HEK293T (cell line): Measurements from ENCODE around the gene ARHGAP20.
"Not testable (repeated sequence)": the region's sequence is repeated elsewhere in the genome, so short reads cannot be mapped to it uniquely, and the experiment has no call there.

ENCODE experiments used
- CTCF ChIA-PET: fragments of 350-600 bp; formaldehyde crosslinking; extraction: SDS; loops from one replicate; lab custom pipeline; 2021; ENCODE audit warnings: antibody characterized with exemption, inconsistent platforms; lab: Yijun Ruan, JAX
- POLR2A ChIA-PET: fragments of 350-600 bp; formaldehyde crosslinking; extraction: SDS; loops from one replicate; lab custom pipeline; 2020; ENCODE audit warnings: antibody characterized with exemption, inconsistent platforms; lab: Yijun Ruan, JAX
- DNase-seq: peaks from one replicate; pipeline ENCODE4 v3.0.0; 2012; ENCODE audit warnings: mixed read lengths; ENCODE audit errors: extremely low spot score
- ARNT ChIP-seq: fragments of 450-650 bp; IDR thresholded peaks from 2 replicates; pipeline ENCODE4 v1.6.1; 2017; ENCODE audit warnings: mild to moderate bottlenecking
- BHLHE40 ChIP-seq: fragments of 450-650 bp; IDR thresholded peaks from 2 replicates; pipeline ENCODE4 v1.6.1; 2016; ENCODE audit warnings: mild to moderate bottlenecking, moderate library complexity, borderline replicate concordance
- CTBP1 ChIP-seq: fragments of 450-650 bp; IDR thresholded peaks from 2 replicates; pipeline ENCODE4 v1.6.1; 2016; ENCODE audit warnings: borderline replicate concordance
- ELF4 ChIP-seq: fragments of 450-650 bp; IDR thresholded peaks from 2 replicates; pipeline ENCODE4 v1.6.1; 2017; ENCODE audit warnings: antibody characterized with exemption
- FOXA1 ChIP-seq: fragments of 450-650 bp; IDR thresholded peaks from 2 replicates; pipeline ENCODE4 v1.6.1; 2016; ENCODE audit warnings: mild to moderate bottlenecking
- FOXK2 ChIP-seq: fragments of 450-650 bp; IDR thresholded peaks from 2 replicates; pipeline ENCODE4 v1.6.1; 2016; ENCODE audit warnings: mild to moderate bottlenecking
- FOXM1 ChIP-seq: fragments of 450-650 bp; IDR thresholded peaks from 2 replicates; pipeline ENCODE4 v1.6.1; 2017; ENCODE audit warnings: mild to moderate bottlenecking, borderline replicate concordance
- HDGF ChIP-seq: fragments of 450-650 bp; IDR thresholded peaks from 2 replicates; pipeline ENCODE4 v1.6.1; 2017; ENCODE audit warnings: antibody characterized with exemption, borderline replicate concordance
- L3MBTL2 ChIP-seq: fragments of 450-650 bp; conservative IDR thresholded peaks from 2 replicates; pipeline ENCODE4 v1.6.1; 2016; ENCODE audit warnings: mild to moderate bottlenecking
- LEF1 ChIP-seq: fragments of 450-650 bp; IDR thresholded peaks from 2 replicates; pipeline ENCODE4 v1.6.1; 2017; ENCODE audit warnings: mild to moderate bottlenecking, borderline replicate concordance
- NFRKB ChIP-seq: fragments of 450-650 bp; IDR thresholded peaks from 2 replicates; pipeline ENCODE4 v1.6.1; 2016; ENCODE audit warnings: mild to moderate bottlenecking, moderate library complexity
- SP1 ChIP-seq: fragments of 450-650 bp; IDR thresholded peaks from 2 replicates; pipeline ENCODE4 v1.6.1; 2017
- SUZ12 ChIP-seq: fragments of 450-650 bp; IDR thresholded peaks from 2 replicates; pipeline ENCODE4 v1.6.1; 2016; ENCODE audit warnings: mild to moderate bottlenecking
- TARDBP ChIP-seq: fragments of 450-650 bp; IDR thresholded peaks from 2 replicates; pipeline ENCODE4 v1.6.1; 2016
- ZNF384 ChIP-seq: fragments of 450-650 bp; IDR thresholded peaks from 2 replicates; pipeline ENCODE4 v1.6.1; 2016
- TF ChIP-seq, protein P1 (sequence below): fragments of 450-650 bp; IDR thresholded peaks from 2 replicates; pipeline ENCODE4 v1.6.1; 2016

The ARHGAP20 gene

DNA sequence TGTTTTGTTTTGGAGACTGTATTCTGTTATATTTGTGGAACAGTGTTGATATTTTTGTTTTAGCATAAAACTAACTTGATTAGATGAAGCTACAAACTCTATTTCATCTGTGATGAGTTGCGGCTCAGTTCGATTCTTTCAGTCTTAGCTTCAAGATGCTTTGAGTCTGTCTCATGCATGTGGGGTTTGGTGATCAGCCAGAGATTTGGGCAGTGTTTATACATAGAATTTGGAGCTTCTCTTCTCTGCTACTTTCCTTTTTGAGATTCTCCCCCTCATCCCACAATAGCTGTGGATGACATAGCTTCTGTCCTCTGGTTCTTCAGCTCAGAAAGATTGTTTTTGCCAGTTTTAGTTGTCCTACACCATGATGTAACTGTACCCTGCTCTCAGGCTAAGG is 90.4 kb downstream of the ARHGAP20 start:
- POLR2A ChIA-PET, result no interaction called here
- TF ChIP-seq BHLHE40 (no peak), FOXM1 (no peak), CTBP1 (no peak), ARNT (no peak), FOXK2 (no peak), ELF4 (no peak), HDGF (no peak), NFRKB (no peak), SUZ12 (no peak), FOXA1 (no peak), SP1 (no peak), L3MBTL2 (no peak), LEF1 (no peak), ZNF384 (no peak), TARDBP (no peak)
- TF ChIP-seq, protein P1, sequence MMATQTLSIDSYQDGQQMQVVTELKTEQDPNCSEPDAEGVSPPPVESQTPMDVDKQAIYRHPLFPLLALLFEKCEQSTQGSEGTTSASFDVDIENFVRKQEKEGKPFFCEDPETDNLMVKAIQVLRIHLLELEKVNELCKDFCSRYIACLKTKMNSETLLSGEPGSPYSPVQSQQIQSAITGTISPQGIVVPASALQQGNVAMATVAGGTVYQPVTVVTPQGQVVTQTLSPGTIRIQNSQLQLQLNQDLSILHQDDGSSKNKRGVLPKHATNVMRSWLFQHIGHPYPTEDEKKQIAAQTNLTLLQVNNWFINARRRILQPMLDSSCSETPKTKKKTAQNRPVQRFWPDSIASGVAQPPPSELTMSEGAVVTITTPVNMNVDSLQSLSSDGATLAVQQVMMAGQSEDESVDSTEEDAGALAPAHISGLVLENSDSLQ, result no peak
- CTCF ChIA-PET, result no interaction called here
- DNase-seq, result no peak

DNA sequence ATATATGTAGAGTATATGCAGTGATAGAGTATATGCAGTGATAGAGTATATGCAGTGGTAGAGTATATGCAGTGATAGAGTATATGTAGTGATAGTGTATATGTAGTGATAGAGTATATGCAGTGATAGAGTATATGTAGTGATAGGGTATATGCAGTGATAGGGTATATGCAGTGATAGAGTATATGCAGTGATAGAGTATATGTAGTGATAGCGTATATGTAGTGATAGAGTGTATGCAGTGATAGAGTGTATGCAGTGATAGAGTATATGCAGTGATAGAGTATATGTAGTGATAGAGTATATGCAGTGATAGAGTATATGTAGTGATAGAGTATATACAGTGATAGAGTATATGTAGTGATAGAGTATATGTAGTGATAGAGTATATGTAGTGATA is 92.9 kb downstream of the ARHGAP20 start:
- CTCF ChIA-PET, POLR2A ChIA-PET, DNase-seq: not testable (repeated sequence)

GRCh38 chr11:110614031-110614430 is 98.2 kb downstream of the ARHGAP20 start:
- POLR2A ChIA-PET, result no interaction called here
- TF ChIP-seq FOXA1 (no peak), ELF4 (no peak), FOXM1 (no peak), NFRKB (no peak), ZNF384 (no peak), FOXK2 (no peak), SUZ12 (no peak), ARNT (no peak)
- CTCF ChIA-PET, result no interaction called here
- no peak for DNase-seq

DNA sequence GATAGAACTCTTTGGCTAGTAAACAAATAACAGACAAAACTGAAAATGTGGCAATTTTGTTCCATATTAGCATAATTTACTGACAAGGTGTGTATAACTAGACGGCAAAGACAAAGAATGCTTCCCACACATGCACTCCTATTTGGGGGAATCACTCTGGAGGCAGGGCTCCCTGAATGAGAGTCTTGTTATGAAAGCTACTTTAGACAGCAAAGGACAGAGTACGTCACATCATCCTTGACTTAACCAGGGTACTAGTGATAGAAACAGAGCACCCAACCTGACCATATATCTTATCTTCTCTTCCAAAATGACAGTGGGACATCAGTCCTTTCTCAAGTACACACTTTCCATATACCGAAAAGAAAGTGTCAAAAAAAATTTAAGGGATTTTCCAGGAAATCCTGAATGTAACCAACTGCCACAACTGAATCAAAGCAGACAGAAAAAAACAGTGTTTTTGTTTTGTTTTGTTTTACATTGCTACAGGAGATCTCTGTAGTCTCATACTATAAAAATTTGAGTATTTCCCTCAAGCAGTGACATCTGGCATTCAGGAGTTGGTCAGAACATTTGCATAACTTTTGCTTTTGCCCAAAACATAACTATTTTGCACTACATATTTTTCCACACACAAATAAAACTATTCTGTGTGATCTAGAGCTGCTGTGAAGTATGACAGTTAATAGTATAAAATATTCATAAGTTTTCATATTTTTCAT is 98.9 kb downstream of the ARHGAP20 start:
- DNase-seq, result no peak
- TF ChIP-seq, protein P1, result no peak
- no peak for TF ChIP-seq FOXM1
- no peak for TF ChIP-seq FOXK2
- no peak for TF ChIP-seq HDGF
- ChIA-PET CTCF (no interaction called here), POLR2A (no interaction called here)

GRCh38 chr11:110606415-110606814 is 105.8 kb downstream of the ARHGAP20 start:
- ChIA-PET CTCF (no interaction called here), POLR2A (no interaction called here)
- TF ChIP-seq, protein P1, result no peak
- no peak for TF ChIP-seq FOXK2
- TF ChIP-seq LEF1, result no peak
- no peak for TF ChIP-seq ZNF384
- no peak for TF ChIP-seq HDGF
- TF ChIP-seq SP1, result no peak
- no peak for TF ChIP-seq ARNT
- no peak for TF ChIP-seq BHLHE40
- no peak for TF ChIP-seq NFRKB
- no peak for TF ChIP-seq FOXM1
- no peak for TF ChIP-seq ELF4
- TF ChIP-seq CTBP1, result no peak
- no peak for TF ChIP-seq L3MBTL2
- no peak for TF ChIP-seq SUZ12
- TF ChIP-seq FOXA1, result no peak
- no peak for TF ChIP-seq TARDBP
- DNase-seq, result peak; percentile 8

GRCh38 chr11:110601936-110602335 is 110.3 kb downstream of the ARHGAP20 start:
- ChIA-PET CTCF (no interaction called here), POLR2A (no interaction called here)
- DNase-seq, result no peak
- no peak for TF ChIP-seq NFRKB
- no peak for TF ChIP-seq FOXM1
- TF ChIP-seq LEF1, result no peak
- no peak for TF ChIP-seq FOXK2
- no peak for TF ChIP-seq ELF4
- TF ChIP-seq SP1, result no peak
- no peak for TF ChIP-seq ZNF384

- no peak for DNase-seq
- TF ChIP-seq FOXA1, result no peak
- TF ChIP-seq ZNF384, result no peak
- TF ChIP-seq SUZ12, result no peak
- TF ChIP-seq, protein P1, result no peak
- no peak for TF ChIP-seq FOXM1
- no peak for TF ChIP-seq TARDBP
- TF ChIP-seq SP1, result no peak
- TF ChIP-seq NFRKB, result no peak
- TF ChIP-seq ELF4, result no peak
- no peak for TF ChIP-seq HDGF
- no peak for TF ChIP-seq ARNT
- CTCF ChIA-PET, result no interaction called here
- POLR2A ChIA-PET, result no interaction called here
These were observed 111.9 kb downstream of the ARHGAP20 start for GRCh38 chr11:110600322-110600721.
